GM19351 (cell line): ENCODE measurements around the gene HSPA13.
"Not testable (repeated sequence)": the region's sequence is repeated elsewhere in the genome, so short reads cannot be mapped to it uniquely, and the experiment has no call there.

Experiments used
- ATAC-seq: cut with Tn5 transposase; IDR thresholded peaks from one replicate; pipeline ENCODE4 v1.9.1; 2021; ENCODE audit warnings: mild to moderate bottlenecking, moderate library complexity; ENCODE audit not compliant: unreplicated experiment

HSPA13 gene

GRCh38 chr21:14382835-14383595, at the start of gene HSPA13:
Gene HSPA13, minus strand, starts transcription at chr21:14383146. Its CDS starts 27 bp downstream, at chr21:14383119.
- ATAC-seq: peak; percentile 95

DNA sequence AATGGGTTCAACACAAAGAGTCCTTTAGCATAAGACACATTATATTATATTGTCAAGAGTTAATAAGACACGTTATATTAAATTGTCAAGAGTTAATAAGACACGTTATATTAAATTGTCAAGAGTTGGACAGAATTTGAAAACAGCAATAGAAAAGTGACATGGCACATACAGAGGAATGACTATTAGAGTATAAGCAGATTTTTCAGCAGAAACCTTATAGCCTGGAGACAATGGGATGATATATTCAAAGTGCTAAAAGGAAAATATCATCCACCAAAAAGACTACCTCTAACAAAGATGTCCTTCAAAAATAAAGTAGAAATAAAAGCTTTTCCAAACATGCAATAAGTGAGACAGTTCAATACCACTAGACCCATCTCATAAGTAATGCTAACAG, 36.0 kb upstream of the HSPA13 start:
- ATAC-seq: no peak

DNA sequence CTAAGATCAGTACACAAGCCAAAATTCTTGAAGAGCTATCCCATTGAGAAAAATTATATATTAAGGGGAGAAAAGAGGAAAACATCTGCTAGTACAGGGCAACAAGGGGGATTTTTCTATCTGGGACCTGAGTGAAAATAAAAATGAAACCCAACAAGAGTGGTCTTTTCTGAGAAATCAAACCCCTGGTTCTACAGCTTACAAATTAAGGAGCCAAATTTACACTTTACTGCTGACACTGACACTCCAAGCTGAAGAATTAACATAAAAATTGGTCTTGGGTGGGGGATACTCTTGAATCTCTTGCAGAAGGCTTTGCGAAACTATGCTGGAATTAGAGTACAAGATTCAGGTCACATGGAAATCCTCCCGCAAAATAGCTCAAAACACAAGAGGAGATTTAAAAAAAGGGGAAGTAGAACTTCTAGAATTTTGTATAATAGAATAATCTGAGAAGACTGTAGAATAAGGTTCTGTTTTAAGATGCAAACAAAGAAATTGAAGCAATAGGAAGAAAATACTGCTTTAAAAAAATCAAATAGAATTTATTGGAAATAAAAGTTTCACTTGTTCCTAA, 32.1 kb upstream of the HSPA13 start:
- no peak for ATAC-seq

GRCh38 chr21:14405962-14406361, 23.0 kb upstream of the HSPA13 start:
- ATAC-seq: no peak

DNA sequence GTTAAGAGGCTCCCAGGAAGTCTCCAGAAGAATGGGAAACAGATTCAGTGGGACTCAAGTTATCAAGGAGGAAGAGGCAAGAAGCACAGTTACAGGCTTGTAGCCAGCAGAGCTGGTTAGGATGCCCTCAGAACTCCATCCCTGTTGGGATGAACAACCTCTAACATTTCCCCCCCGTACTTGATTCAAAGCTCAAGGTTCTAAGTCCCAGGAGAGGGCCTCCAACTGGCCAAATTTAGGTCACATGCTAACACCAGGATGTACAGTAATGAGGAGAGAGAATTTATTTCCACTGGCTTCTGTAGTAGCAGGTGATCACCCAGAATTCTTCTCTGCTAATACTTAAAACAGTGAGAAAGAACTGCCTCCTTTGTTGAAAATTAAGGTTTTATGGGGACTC, 22.3 kb upstream of the HSPA13 start:
- no peak for ATAC-seq

GRCh38 chr21:14403681-14404318, 20.9 kb upstream of the HSPA13 start:
- ATAC-seq: peak; percentile 81

- no peak for ATAC-seq
Observed at GRCh38 chr21:14401217-14401616, 18.3 kb upstream of the HSPA13 start.

- no peak for ATAC-seq
Observed at GRCh38 chr21:14388282-14388681, 5.3 kb upstream of the HSPA13 start.

DNA sequence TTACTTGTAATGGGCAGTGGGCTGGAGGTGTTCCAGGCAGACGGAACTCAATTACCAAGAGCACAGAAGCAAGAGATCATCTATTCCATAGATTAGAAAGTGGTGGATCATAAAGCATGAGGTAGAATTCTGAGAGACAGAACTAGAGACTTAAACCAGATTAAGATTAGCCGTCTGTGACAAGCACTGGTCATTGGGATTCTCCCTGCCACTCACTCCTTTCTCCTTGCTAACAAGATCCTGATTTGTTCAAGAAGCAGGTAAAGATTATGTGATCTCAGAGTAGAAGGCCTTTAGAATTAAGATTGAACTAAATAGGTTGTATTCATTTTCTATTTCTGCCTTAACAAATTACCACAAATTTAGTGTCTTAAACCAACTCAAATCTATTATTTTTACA, 1.5 kb upstream of the HSPA13 start:
- no peak for ATAC-seq

DNA sequence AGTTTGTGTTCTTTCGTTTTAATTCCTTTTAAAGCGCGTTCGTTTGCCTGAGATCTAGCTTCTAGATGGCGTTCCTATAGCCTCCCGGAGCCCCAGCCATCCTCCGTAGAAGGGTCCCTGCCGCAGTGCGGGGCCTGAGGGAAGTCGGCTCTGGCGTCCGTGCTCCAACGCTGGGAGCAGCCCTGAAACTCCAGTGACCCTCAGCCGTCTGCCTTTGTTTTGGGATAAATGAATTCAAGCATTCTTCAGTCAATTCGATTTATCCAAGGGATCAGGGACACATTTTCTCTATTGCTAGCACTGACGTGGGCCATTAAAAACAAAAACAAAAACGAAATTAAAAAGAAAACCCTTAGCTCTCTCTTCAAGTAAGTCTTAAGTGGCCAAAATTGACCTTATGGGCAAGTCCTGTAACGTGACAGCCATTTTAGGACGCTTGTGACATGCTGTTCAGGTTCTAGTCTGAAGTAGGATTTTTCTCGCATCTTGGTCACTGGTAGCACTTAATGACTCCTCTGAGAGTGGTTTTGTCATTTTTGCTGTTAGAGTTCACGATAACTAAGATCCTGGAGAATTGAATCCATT, 742 bp upstream of the HSPA13 start:
- ATAC-seq: peak; percentile 24

DNA sequence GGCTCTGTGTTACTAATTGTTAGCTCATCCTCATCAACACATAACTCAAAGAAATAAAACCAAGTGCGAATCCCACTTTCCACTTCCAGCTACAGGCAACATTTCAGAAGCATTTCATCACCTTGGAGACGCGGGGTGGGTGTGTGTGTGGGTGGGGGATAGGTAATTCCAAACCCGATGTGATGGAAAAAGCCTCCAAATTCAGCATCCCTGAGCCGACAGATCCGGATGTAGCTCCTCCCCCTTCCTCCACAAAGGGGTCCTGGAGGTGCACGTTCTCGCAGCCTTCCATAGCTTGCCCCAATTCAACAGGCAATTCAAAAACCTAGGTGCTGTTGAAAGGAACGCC, 486 bp downstream of the HSPA13 start:
- ATAC-seq: no peak

DNA sequence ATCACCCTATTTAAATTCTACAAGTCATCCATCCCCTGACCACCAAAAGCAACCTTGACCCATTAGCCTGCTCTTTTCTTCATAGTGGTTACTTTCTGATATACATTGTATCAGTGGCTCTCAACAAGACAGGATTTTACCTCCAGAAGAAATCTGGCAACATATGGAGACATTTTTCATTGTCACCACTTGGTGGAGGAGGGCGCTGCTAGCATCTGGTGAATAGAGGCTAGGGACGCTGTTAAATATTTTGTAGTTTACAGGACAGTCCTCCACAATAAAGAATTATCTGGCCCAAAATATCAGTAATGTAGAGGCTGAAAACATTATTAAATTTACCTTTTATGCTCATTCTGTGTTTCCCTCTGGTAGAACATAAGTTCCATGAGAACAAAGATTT, 6.1 kb downstream of the HSPA13 start:
- no peak for ATAC-seq

GRCh38 chr21:14366998-14367397, 15.9 kb downstream of the HSPA13 start:
- ATAC-seq: no peak

GRCh38 chr21:14361958-14362357, 21.0 kb downstream of the HSPA13 start:
- ATAC-seq: no peak

GRCh38 chr21:14358775-14359174, 24.2 kb downstream of the HSPA13 start:
- ATAC-seq: no peak

- no peak for ATAC-seq
Observed at GRCh38 chr21:14356746-14357145, 26.2 kb downstream of the HSPA13 start.

DNA sequence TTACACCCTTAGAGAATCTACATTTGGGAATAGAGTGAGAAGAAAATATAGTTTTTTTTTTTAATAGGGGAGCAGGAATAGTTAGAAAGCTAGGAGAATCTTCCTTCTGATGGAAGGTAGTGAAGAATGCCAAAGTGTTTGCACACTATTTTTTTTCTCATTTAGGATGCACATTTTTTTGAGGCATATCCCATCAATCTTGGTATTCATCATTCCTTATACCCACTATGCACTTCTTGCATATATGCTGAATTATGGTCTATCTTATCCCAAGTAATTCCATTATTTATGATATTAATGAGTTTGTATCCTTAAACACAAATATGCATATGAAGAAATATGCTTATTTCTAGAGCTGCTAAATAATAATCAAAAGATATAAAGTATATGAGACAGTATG, 28.4 kb downstream of the HSPA13 start:
- ATAC-seq: no peak

DNA sequence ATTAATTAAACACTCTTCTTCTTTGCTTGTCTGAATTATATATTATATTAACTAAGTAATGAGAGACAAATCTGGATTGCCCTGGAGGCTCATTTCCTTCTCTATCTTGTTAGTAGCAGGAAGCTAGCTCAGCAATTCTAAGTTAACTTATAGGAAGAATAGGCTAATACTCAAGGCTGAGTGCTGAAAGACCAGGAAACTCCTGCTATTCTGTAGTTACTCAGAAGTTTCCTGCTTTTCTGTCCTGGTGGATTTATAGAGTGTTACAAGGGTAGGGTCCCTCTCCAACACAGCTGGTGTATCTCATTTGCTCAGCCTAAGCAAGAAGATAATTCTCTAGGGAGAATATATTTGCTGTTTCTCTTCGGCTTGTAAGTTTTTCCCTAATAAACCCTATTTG, 29.2 kb downstream of the HSPA13 start:
- ATAC-seq: no peak

GRCh38 chr21:14353231-14353630, 29.7 kb downstream of the HSPA13 start:
- no peak for ATAC-seq

- ATAC-seq: not testable (repeated sequence)
Observed at GRCh38 chr21:14327346-14327745, 55.6 kb downstream of the HSPA13 start.

DNA sequence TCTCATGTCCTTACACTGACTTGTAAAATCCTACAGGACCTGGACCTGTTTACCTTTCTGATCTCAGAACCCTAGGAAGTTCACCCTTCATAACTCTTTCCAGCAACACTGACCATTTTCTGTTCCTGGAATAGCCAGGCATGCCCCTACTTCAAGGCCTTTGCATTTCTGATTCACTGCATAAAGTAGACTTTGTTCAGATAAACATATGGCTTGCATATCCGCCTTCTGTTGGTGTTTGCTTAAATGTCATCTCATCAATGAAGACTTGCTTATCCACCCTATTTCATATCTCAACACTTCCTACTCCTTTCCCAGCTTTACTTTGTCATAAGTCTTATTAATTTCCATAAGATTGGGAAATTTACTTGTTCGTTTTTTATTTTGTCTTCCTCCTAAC, 57.4 kb downstream of the HSPA13 start:
- ATAC-seq: no peak
